HuH-7 (cell line): ENCODE measurements around the gene SH2D5.
"Not testable (repeated sequence)": the region's sequence is repeated elsewhere in the genome, so short reads cannot be mapped to it uniquely, and the experiment has no call there.

Experiments used
- DNase-seq: peaks from one replicate; pipeline ENCODE4 v3.0.0; 2011; ENCODE audit warnings: low spot score

SH2D5 gene

GRCh38 chr1:20695515-20695914 is 37.0 kb downstream of the SH2D5 start:
- no peak for DNase-seq

- no peak for DNase-seq
Observed at GRCh38 chr1:20693623-20694022, 38.9 kb downstream of the SH2D5 start.

DNA sequence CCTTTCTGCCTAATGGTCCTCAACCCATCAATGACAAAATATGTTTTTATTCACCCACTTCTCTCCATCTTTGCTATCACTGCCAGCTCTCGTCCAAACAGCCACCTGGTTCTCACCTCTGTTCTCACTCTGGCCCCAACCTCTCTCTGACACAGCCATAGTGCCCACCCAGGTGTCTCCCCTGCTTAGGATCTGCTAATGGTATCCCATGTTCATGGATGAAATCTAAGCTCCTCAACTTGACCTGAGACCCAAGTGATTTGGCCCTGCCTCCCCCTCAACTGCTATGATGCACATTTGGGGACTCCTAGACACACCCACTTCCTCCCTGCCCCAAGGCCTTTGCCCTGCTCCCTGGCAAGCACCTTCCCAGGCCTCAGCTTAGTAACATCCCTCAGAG is 40.6 kb downstream of the SH2D5 start:
- no peak for DNase-seq

GRCh38 chr1:20689645-20690056 is 42.9 kb downstream of the SH2D5 start:
- no peak for DNase-seq

DNA sequence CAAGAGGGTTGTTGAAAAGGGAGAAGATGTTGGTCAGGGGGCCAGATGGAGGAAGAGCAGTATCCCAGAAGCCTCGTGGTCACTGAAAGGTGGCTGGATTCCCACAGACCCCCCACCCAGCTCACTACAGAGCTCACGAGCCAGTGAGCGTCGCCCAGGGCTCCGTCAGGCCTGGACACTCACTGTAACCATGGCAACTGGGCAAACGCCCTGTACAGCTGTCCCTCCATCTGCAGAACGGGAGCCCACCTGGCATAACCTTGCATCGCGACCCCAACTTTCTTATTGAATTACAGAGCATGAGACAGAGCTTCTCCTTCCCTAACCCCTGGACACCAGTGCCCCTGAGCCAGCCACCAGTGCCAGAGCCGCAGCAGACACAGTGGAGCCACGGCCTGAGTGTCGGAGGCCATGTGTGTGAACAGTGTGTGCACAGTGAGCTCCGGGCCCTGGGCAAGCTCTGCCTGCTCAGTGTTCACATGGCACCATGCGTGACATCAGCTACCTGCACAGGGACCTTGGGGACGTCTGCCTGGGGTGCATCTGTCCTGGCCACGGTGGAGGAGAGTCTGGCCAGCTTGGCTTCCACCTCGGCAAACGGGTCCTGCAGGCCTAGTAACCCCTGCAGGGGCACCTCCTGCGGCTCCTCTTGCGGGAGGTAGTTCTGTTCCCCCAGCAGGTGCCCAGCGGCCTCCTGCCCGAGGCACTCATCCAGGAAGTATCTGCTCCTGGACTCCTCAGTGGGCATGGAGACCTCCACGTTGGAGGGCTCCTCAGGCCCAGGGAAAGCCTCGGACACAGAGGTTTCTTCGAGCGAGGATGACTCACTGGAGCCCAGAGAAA is 45.4 kb downstream of the SH2D5 start:
- no peak for DNase-seq

GRCh38 chr1:20685741-20686140 is 46.8 kb downstream of the SH2D5 start:
- no peak for DNase-seq

GRCh38 chr1:20685099-20685662 is 47.3 kb downstream of the SH2D5 start:
- DNase-seq = no peak

- no peak for DNase-seq
Observed at GRCh38 chr1:20684651-20685050, 47.9 kb downstream of the SH2D5 start.

- no peak for DNase-seq
Observed at GRCh38 chr1:20684050-20684620, 48.4 kb downstream of the SH2D5 start.

DNA sequence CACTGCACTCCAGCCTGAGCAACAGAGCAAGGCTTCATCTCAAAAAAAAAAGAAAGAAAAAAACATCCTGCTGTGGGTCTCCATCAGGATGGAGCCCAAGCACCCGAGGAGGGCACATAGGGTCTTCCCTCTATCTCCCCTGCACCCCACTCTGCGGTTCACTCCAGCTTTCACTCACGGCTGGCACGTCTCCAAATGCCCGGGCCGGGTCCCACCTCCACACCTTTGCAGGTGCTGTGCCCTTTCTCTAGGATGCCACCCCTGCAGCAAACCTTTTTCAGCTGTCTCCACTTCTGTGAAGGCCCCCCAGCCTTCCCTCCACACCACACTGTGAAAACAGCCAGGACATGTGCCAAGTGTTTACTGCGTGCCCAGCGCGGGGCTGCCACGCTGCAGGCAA is 48.9 kb downstream of the SH2D5 start:
- no peak for DNase-seq

- no peak for DNase-seq
Observed at GRCh38 chr1:20682571-20683236, 49.8 kb downstream of the SH2D5 start.

GRCh38 chr1:20681999-20682398 is 50.5 kb downstream of the SH2D5 start:
- no peak for DNase-seq

GRCh38 chr1:20680269-20680668 is 52.2 kb downstream of the SH2D5 start:
- no peak for DNase-seq

DNA sequence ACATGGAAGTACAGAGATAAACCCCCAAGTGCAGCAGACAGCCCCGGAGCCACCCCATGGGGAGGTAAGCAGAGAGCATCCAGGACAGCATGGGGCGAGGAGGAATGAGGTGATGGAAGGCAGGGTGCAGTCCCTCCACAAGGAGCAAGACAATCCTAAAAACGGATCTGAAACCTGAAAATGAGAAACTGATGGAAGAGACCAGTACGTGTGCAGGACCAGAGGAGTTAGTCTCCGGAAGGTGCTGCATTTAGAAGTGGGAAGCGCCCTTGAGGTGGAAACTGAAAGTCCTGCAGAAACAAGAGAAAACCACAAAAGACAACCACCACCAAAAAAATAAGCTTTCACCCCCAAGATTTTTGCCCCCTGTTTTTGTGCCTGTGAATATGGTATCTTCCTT is 53.9 kb downstream of the SH2D5 start:
- no peak for DNase-seq

DNA sequence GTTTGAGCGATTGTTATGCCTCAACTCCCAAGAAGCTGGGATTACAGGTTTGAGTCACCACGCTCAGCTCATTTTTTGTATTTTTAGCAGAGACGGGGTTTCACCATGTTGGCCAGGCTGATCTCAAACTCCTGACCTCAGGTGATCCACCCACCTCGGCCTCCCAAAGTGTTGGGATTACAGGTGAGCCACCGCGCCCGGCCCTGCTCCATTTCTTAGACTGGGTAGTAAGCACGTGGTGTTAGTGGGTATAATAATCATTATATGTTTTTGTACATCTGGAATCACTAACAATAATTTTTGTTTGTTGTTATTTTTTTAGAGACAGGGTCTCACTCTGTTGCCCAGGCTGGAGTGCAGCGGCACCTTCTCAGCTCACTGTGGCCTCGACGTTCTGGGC is 58.9 kb downstream of the SH2D5 start:
- not testable (repeated sequence) for DNase-seq

DNA sequence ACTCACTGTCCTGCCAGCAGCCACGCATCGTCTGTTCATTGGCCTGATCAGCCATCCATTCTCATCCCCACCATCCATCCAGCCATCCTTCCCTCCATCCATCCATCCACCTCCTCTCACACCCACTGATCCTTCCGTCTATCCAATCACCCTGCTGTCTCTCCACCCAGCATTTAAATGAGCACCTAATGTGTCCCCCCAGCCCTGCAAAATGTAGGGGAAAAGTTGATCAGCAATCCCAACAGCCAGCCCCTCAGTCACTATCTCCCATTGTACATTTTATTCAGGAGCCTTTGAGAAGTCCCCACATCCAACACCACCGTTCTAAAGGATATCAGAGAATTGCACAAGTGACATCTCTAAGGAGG is 60.3 kb downstream of the SH2D5 start:
- DNase-seq = no peak

- no peak for DNase-seq
Observed at GRCh38 chr1:20670936-20671335, 61.6 kb downstream of the SH2D5 start.
